Measurements from ENCODE around the gene TBC1D16.
"Not testable (repeated sequence)": the region's sequence is repeated elsewhere in the genome, so short reads cannot be mapped to it uniquely, and the experiment has no call there.

Gene TBC1D16

GRCh38 chr17:79966681-79967080 is 69.0 kb downstream of the TBC1D16 start:
- POLR2A ChIA-PET, result no interaction called here
- TF ChIP-seq CTCF (IDR thresholded peaks at IDR 0.05; ENCODE audit: insufficient read depth, low read length, missing control alignments), result no peak
- no peak for DNase-seq (ENCODE audit: low read depth, low spot score)
- H3K4me3 ChIP-seq (ENCODE audit: low read depth, low read length), result no peak overlapping the region
- CTCF ChIA-PET, result no interaction called here

- DNase-seq (ENCODE audit: low read depth, low spot score), result no peak
- CTCF ChIA-PET, result interaction anchor here (1.1 kb wide), 1 partner anchor 40 kb away, joined by 4 read pairs; no protein-coding TSS in a partner anchor
- no peak overlapping the region for H3K4me3 ChIP-seq (ENCODE audit: low read depth, low read length)
- POLR2A ChIA-PET, result no interaction called here
- TF ChIP-seq CTCF (IDR thresholded peaks at IDR 0.05; ENCODE audit: insufficient read depth, low read length, missing control alignments), result no peak
Observed at GRCh38 chr17:79965806-79966205, 69.9 kb downstream of the TBC1D16 start.

- CTCF ChIA-PET; POLR2A ChIA-PET; DNase-seq (ENCODE audit: low read depth, low spot score); H3K4me3 ChIP-seq (ENCODE audit: low read depth, low read length): not testable (repeated sequence)
Observed at GRCh38 chr17:79962467-79962866, 73.2 kb downstream of the TBC1D16 start.

- CTCF ChIA-PET, result interaction anchor here (0.9 kb wide), 1 partner anchor 117 kb away, joined by 3 read pairs; no protein-coding TSS in a partner anchor
- POLR2A ChIA-PET; H3K4me3 ChIP-seq (ENCODE audit: low read depth, low read length); DNase-seq (ENCODE audit: low read depth, low spot score): not testable (repeated sequence)
Observed at GRCh38 chr17:79961567-79961966, 74.1 kb downstream of the TBC1D16 start.

GRCh38 chr17:79960788-79961522 is 74.7 kb downstream of the TBC1D16 start:
- TF ChIP-seq CTCF (IDR thresholded peaks at IDR 0.05; ENCODE audit: insufficient read depth, low read length, missing control alignments), result no peak
- POLR2A ChIA-PET, result no interaction called here
- H3K4me3 ChIP-seq (ENCODE audit: low read depth, low read length), result no peak overlapping the region
- DNase-seq (ENCODE audit: low read depth, low spot score), result no peak
- CTCF ChIA-PET, result interaction anchor here (0.9 kb wide), 1 partner anchor 116 kb away, joined by 3 read pairs; no protein-coding TSS in a partner anchor

- TF ChIP-seq CTCF (IDR thresholded peaks at IDR 0.05; ENCODE audit: insufficient read depth, low read length, missing control alignments), result no peak
- H3K4me3 ChIP-seq (ENCODE audit: low read depth, low read length), result no peak overlapping the region
- CTCF ChIA-PET, result no interaction called here
- POLR2A ChIA-PET, result no interaction called here
- DNase-seq (ENCODE audit: low read depth, low spot score), result no peak
Observed at GRCh38 chr17:79959042-79959441, 76.6 kb downstream of the TBC1D16 start.

- ChIA-PET POLR2A (no interaction called here), CTCF (no interaction called here)
- H3K4me3 ChIP-seq (ENCODE audit: low read depth, low read length), result no peak overlapping the region
- no peak for DNase-seq (ENCODE audit: low read depth, low spot score)
- TF ChIP-seq CTCF (IDR thresholded peaks at IDR 0.05; ENCODE audit: insufficient read depth, low read length, missing control alignments), result no peak
Observed at GRCh38 chr17:79956853-79957252, 78.8 kb downstream of the TBC1D16 start.

- CTCF ChIA-PET; H3K4me3 ChIP-seq (ENCODE audit: low read depth, low read length); DNase-seq (ENCODE audit: low read depth, low spot score); POLR2A ChIA-PET: not testable (repeated sequence)
Observed at GRCh38 chr17:79956441-79956735, 79.3 kb downstream of the TBC1D16 start.

All from AG04449 (cell line).